Tibial nerve (tissue), 4 donors: ENCODE results near the gene SLC6A9. TPM values are rescaled to one million over a fixed set of nuclear protein-coding genes. Genes with fewer than 3 reads are reported as not detected.

ENCODE experiments used
- DNase-seq, 2 donors: peaks; one replicate each; pipeline ENCODE4 v3.0.0-alpha.2; 2019; ENCODE audit warnings: low spot score in 2 of 2
- H3K27ac ChIP-seq, 4 donors: fragments of 200-600 bp; sonication (generic) in 3 of 4; one replicate each; pipeline ENCODE4 v1.5.1; 2017 to 2019; ENCODE audit warnings: mild to moderate bottlenecking in 1 of 4
- H3K27me3 ChIP-seq, 2 donors: fragments of 200-600 bp; sonication (generic) in 1 of 2; one replicate each; pipeline versions ENCODE4 v1.5.1 to v1.6.0; 2017 to 2019
- H3K36me3 ChIP-seq, 3 donors: fragments of 200-600 bp; sonication (generic); one replicate each; pipeline ENCODE4 v1.5.1; 2018 to 2019
- H3K4me1 ChIP-seq, 4 donors: fragments of 200-600 bp; sonication (generic) in 3 of 4; one replicate each; pipeline ENCODE4 v1.5.1; 2017 to 2019
- H3K4me3 ChIP-seq, 4 donors: fragments of 200-600 bp; sonication (generic) in 3 of 4; one replicate each; pipeline ENCODE4 v1.5.1; 2017 to 2019; ENCODE audit warnings: mild to moderate bottlenecking in 1 of 4, moderate library complexity in 1 of 4
- H3K9me3 ChIP-seq, 4 donors: fragments of 200-600 bp; sonication (generic) in 3 of 4; one replicate each; pipeline ENCODE4 v1.5.1; 2017 to 2019
- EP300 ChIP-seq, 2 donors: sonication (generic); formaldehyde crosslinking; IDR thresholded peaks; one replicate each; pipeline ENCODE4 v1.6.1; 2017; ENCODE audit warnings: antibody characterized with exemption in 2 of 2, mild to moderate bottlenecking in 1 of 2
- POLR2A ChIP-seq, 2 donors: fragments of 450-650 bp; IDR thresholded peaks; one replicate each; pipeline ENCODE4 v1.6.1; 2017; ENCODE audit warnings: antibody characterized with exemption in 2 of 2, mild to moderate bottlenecking in 2 of 2, moderate library complexity in 2 of 2
- WGBS, 2 donors: methylation state at CpG; one replicate each; pipeline ENCODE4 v1.1.5; 2018; 5-methylcytosine and 5-hydroxymethylcytosine counted together
- total RNA-seq, 4 donors: library from RNA; depleted of rRNA; stranded (reverse); fragments of >200 nt; gene quantifications; one replicate each; pipeline ENCODE4 v1.1.0, GENCODE V29; 2016
- TF ChIP-seq, protein P1 (sequence below), 5 experiments: fragments of 200-600 bp in 3 of 5; fragments of 450-650 bp in 2 of 5; sonication (generic) in 3 of 5; IDR thresholded peaks; one replicate each; pipeline ENCODE4 v1.5.1; 2016 to 2019; ENCODE audit warnings: antibody characterized with exemption in 5 of 5, mild to moderate bottlenecking in 3 of 5, moderate library complexity in 2 of 5

SLC6A9 gene
- total RNA-seq, 4 donors from 2014 or later = 0.42 to 1.8 (median 0.83) TPM

DNA sequence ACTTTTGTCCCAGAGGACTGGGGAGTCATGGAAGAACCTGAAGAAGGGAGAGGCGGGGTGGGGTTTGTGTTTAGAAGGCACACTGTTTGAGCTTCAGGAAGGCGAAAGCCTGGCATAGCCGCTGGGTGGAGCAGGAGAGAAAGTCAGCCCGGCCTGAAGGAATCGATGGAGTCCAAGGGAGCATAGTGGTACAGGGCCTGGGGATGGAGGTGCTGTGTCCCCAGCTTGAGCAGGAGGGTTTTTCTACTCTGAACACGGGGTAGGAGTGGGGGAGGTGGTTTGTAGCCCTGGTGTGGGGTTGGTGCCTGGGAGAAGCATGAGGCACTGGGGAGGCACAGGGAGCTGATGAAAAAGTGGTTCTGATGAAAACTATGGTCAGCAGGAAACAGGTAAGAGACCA is 44.5 kb downstream of the SLC6A9 start:
- 75 to 79% methylated on average over 6 of the region's 6 CpGs for WGBS, 2 donors
- Histone ChIP-seq H3K9me3 (no peaks in the 10 kb centered on the region), H3K4me1 (peaks cover 0 to 27% (median 8%) of the 10 kb centered on the region in 4 donors), H3K36me3 (peaks cover 0 to 47% (median 0%) of the 10 kb centered on the region in 3 donors), H3K4me3 (no peak overlapping the region), H3K27ac (no peak overlapping the region), H3K27me3 (no peaks in the 10 kb centered on the region)
- DNase-seq = no peak
- TF ChIP-seq EP300 (IDR thresholded peaks at IDR 0.05) (no peak), POLR2A (IDR thresholded peaks at IDR 0.05) (no peak)
- TF ChIP-seq, protein P1, sequence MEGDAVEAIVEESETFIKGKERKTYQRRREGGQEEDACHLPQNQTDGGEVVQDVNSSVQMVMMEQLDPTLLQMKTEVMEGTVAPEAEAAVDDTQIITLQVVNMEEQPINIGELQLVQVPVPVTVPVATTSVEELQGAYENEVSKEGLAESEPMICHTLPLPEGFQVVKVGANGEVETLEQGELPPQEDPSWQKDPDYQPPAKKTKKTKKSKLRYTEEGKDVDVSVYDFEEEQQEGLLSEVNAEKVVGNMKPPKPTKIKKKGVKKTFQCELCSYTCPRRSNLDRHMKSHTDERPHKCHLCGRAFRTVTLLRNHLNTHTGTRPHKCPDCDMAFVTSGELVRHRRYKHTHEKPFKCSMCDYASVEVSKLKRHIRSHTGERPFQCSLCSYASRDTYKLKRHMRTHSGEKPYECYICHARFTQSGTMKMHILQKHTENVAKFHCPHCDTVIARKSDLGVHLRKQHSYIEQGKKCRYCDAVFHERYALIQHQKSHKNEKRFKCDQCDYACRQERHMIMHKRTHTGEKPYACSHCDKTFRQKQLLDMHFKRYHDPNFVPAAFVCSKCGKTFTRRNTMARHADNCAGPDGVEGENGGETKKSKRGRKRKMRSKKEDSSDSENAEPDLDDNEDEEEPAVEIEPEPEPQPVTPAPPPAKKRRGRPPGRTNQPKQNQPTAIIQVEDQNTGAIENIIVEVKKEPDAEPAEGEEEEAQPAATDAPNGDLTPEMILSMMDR (IDR thresholded peaks at IDR 0.05) = no peak

DNA sequence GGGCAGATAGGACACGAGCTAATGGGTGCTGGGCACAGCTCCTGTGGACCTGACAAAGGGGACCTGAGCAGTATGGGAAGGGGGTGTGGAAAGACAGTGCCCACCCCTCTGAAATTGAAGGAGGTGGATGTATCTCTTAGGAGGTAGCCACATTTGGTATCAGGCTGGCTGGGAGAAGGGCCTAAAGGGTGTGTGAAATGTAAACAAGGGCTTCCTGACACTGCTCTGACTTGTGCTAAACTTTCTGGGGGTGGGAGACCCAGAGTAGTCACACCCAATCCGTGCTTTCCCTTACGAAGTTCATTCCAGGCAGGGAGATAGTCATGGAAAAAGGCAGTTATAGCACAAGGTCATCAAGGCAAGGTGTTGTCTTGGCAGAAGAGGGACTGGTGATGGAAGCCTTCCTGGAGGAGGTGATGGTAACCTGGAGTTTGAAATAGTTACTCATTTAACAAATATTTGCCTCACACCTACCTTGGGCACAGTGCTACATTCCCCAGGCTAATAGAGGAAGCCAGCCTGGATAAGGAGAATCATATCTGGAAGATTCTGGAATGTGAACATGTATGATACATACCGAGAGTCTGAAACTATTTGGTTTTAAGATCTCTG is 45.2 kb downstream of the SLC6A9 start:
- WGBS, 2 donors = 79 to 80% methylated on average over 4 of the region's 4 CpGs
- Histone ChIP-seq H3K4me1 (peaks cover 0 to 25% (median 7%) of the 10 kb centered on the region in 4 donors), H3K27me3 (no peaks in the 10 kb centered on the region), H3K4me3 (no peak overlapping the region), H3K27ac (no peak overlapping the region), H3K9me3 (no peaks in the 10 kb centered on the region), H3K36me3 (peaks cover 0 to 53% (median 0%) of the 10 kb centered on the region in 3 donors)
- TF ChIP-seq POLR2A (IDR thresholded peaks at IDR 0.05) (no peak), EP300 (IDR thresholded peaks at IDR 0.05) (no peak)
- TF ChIP-seq, protein P1 (IDR thresholded peaks at IDR 0.05) = no peak
- no peak for DNase-seq

DNA sequence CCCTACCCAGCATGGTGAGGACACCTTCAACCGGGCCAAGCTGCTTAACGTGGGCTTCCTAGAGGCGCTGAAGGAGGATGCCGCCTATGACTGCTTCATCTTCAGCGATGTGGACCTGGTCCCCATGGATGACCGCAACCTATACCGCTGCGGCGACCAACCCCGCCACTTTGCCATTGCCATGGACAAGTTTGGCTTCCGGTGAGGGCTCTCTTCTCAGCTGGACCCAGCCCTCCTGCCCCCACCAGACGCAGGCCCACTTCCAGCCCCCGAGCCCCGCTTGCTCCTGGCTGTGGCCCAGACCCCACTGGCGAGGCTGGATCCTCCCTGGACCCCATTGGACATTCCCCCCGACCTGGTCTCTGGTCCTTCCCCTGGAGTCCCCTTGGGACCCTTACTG is 46.4 kb downstream of the SLC6A9 start:
- Histone ChIP-seq H3K27ac (no peak overlapping the region), H3K4me1 (peaks cover 0 to 31% (median 5%) of the 10 kb centered on the region in 4 donors), H3K27me3 (no peaks in the 10 kb centered on the region), H3K4me3 (no peak overlapping the region), H3K36me3 (peaks cover 0 to 55% (median 0%) of the 10 kb centered on the region in 3 donors), H3K9me3 (no peaks in the 10 kb centered on the region)
- WGBS, 2 donors = 91 to 92% methylated on average over 12 to 16 of the region's 16 CpGs
- no peak for DNase-seq
- TF ChIP-seq, protein P1 (IDR thresholded peaks at IDR 0.05) = no peak
- TF ChIP-seq POLR2A (IDR thresholded peaks at IDR 0.05) (no peak), EP300 (IDR thresholded peaks at IDR 0.05) (no peak)

DNA sequence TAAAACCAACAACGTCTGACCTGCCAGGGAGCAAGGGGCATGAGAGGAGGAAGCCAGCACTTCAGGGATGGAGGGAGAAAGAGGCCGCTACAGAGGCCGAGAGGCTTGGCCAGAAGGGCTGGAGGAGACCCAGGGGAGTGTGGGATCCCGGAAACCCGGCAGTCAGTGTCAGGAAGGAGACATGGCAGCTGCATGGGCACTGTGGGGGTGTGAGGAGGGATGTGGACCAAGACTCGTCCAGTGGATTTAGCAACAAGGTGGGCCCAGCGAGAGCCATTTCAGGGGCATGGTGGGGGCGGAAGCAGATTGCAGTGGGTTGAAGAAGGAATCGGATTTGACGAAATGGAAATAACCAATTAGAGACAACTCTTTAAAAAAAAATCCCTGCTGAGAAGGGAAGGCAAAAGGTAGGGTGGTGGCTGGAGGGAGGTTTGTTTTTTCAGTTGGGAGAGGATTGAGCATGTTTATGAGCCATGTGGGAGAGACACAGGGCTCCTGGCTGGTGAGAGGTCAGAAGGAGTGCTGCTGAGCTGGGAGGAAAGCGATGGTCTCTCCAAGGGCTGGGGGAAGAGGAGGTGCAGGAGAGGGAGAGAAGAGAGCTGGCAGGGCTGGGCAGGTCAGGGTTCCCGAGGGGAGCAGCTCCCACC is 47.9 kb downstream of the SLC6A9 start:
- no peak overlapping the region for H3K27ac ChIP-seq
- 67 to 73% methylated on average over 12 of the region's 12 CpGs for WGBS, 2 donors
- no peak overlapping the region for H3K4me3 ChIP-seq
- no peaks in the 10 kb centered on the region for H3K27me3 ChIP-seq
- no peak for TF ChIP-seq POLR2A (IDR thresholded peaks at IDR 0.05)
- TF ChIP-seq, protein P1 (IDR thresholded peaks at IDR 0.05) = no peak
- no peak for TF ChIP-seq EP300 (IDR thresholded peaks at IDR 0.05)
- H3K36me3 ChIP-seq = peaks cover 0 to 55% (median 0%) of the 10 kb centered on the region in 3 donors
- H3K9me3 ChIP-seq = no peaks in the 10 kb centered on the region
- DNase-seq = no peak
- peaks cover 0 to 40% (median 10%) of the 10 kb centered on the region in 4 donors for H3K4me1 ChIP-seq

DNA sequence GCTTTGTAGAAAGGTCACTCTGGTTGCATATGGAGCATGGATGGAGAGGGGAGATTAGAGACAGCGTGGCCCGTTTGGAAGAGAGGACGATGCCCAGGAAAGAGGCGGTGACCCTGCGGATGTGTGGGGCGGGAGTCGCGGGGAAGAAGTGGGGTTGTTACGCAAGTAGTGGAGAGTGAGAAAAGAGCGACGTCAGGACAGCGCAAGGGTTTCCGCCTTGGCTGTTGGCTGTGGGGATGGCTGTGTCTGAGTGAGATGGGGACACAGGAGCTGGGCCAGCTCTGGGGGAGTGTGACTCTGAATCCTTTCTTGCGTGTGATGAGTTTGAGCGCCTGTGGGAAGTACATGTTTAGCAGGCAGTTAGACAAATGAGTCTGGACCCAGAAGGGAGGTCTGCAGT is 48.5 kb downstream of the SLC6A9 start:
- Histone ChIP-seq H3K36me3 (peaks cover 0 to 60% (median 0%) of the 10 kb centered on the region in 3 donors), H3K27me3 (no peaks in the 10 kb centered on the region), H3K4me3 (no peak overlapping the region), H3K27ac (no peak overlapping the region), H3K9me3 (no peaks in the 10 kb centered on the region), H3K4me1 (peaks cover 0 to 46% (median 11%) of the 10 kb centered on the region in 4 donors)
- TF ChIP-seq, protein P1 (IDR thresholded peaks at IDR 0.05) = no peak
- TF ChIP-seq POLR2A (IDR thresholded peaks at IDR 0.05) (no peak), EP300 (IDR thresholded peaks at IDR 0.05) (no peak)
- 78 to 82% methylated on average over 15 of the region's 15 CpGs for WGBS, 2 donors
- no peak for DNase-seq
